IPS DF 6.9 (cell line): ENCODE data around the gene SNCB.

ENCODE experiments used
- DNase-seq: peaks from one replicate; pipeline ENCODE4 v3.0.0-alpha.2; 2013; ENCODE audit warnings: low read depth, low spot score
- H3K27ac ChIP-seq: one replicate; pipeline ENCODE4 v1.5.1; 2013; ENCODE audit warnings: low read length, control low read depth
- H3K27me3 ChIP-seq: 2 replicates; pipeline ENCODE4 v1.6.1; 2013; ENCODE audit warnings: mild to moderate bottlenecking, low read length; ENCODE audit not compliant: control insufficient read depth, insufficient read depth
- H3K36me3 ChIP-seq: 2 replicates; pipeline ENCODE4 v1.6.1; 2013; ENCODE audit warnings: low read length; ENCODE audit not compliant: control insufficient read depth, insufficient read depth
- H3K4me1 ChIP-seq: 2 replicates; pipeline ENCODE4 v1.6.1; 2013; ENCODE audit warnings: low read length; ENCODE audit not compliant: control insufficient read depth, insufficient read depth
- H3K4me3 ChIP-seq: 2 replicates; pipeline ENCODE4 v1.5.1; 2013; ENCODE audit warnings: mild to moderate bottlenecking, low read length
- H3K9me3 ChIP-seq: 2 replicates; pipeline ENCODE4 v1.6.1; 2013; ENCODE audit warnings: low read length, inconsistent platforms; ENCODE audit not compliant: control insufficient read depth, insufficient read depth
- WGBS: extraction: QIAGEN DNeasy Blood & Tissue Kit; methylation state at CpG from one replicate; pipeline ENCODE4 v1.1.7; 2013; ENCODE audit warnings: mixed read lengths, missing lambda C conversion rate; ENCODE audit not compliant: insufficient read length, insufficient coverage; 5-methylcytosine and 5-hydroxymethylcytosine counted together

The SNCB gene

GRCh38 chr5:176660860-176661641, 30.7 kb upstream of the SNCB start:
- peaks cover 5% of the 10 kb centered on the region for H3K4me1 ChIP-seq
- H3K27ac ChIP-seq = no peak overlapping the region
- no peaks in the 10 kb centered on the region for H3K27me3 ChIP-seq
- no CpG with 5 or more reads among the region's 33 CpGs for WGBS
- H3K36me3 ChIP-seq = 0 out of 2 replicates have a peak, but pooled peaks cover 3% of the 10 kb centered on the region
- no peaks in the 10 kb centered on the region for H3K9me3 ChIP-seq
- DNase-seq = peak; percentile 87
- H3K4me3 ChIP-seq = no peak overlapping the region

- Histone ChIP-seq H3K4me1 (peaks cover 5% of the 10 kb centered on the region), H3K9me3 (no peaks in the 10 kb centered on the region), H3K27ac (no peak overlapping the region), H3K4me3 (no peak overlapping the region), H3K36me3 (0 out of 2 replicates have a peak, but pooled peaks cover 3% of the 10 kb centered on the region), H3K27me3 (no peaks in the 10 kb centered on the region)
- DNase-seq = no peak
- no CpG with 5 or more reads among the region's 1 CpG for WGBS
These were observed 30.2 kb upstream of the SNCB start for GRCh38 chr5:176660530-176660859.

- Histone ChIP-seq H3K4me1 (peaks cover 5% of the 10 kb centered on the region), H3K27ac (no peak overlapping the region), H3K9me3 (no peaks in the 10 kb centered on the region), H3K4me3 (no peak overlapping the region), H3K27me3 (no peaks in the 10 kb centered on the region), H3K36me3 (0 out of 2 replicates have a peak, but pooled peaks cover 3% of the 10 kb centered on the region)
- 100% methylated on average over 1 of the region's 4 CpGs for WGBS
- no peak for DNase-seq
These were observed 29.6 kb upstream of the SNCB start for GRCh38 chr5:176659860-176660461.

GRCh38 chr5:176659512-176659839, 29.1 kb upstream of the SNCB start:
- H3K27ac ChIP-seq = no peak overlapping the region
- H3K4me1 ChIP-seq = peaks cover 3% of the 10 kb centered on the region
- H3K4me3 ChIP-seq = no peak overlapping the region
- H3K36me3 ChIP-seq = 0 out of 2 replicates have a peak, but pooled peaks cover 3% of the 10 kb centered on the region
- H3K27me3 ChIP-seq = no peaks in the 10 kb centered on the region
- no peaks in the 10 kb centered on the region for H3K9me3 ChIP-seq
- DNase-seq = no peak
- WGBS = 100% methylated on average over 1 of the region's 7 CpGs

GRCh38 chr5:176658817-176659511, 28.6 kb upstream of the SNCB start:
- no peak overlapping the region for H3K27ac ChIP-seq

GRCh38 chr5:176658007-176658599, 27.8 kb upstream of the SNCB start:
- no peak overlapping the region for H3K4me3 ChIP-seq
- H3K9me3 ChIP-seq = no peaks in the 10 kb centered on the region
- peak; percentile 75 for DNase-seq
- no peak overlapping the region for H3K27ac ChIP-seq
- H3K4me1 ChIP-seq = peaks cover 3% of the 10 kb centered on the region
- WGBS = no CpG with 5 or more reads among the region's 14 CpGs
- H3K27me3 ChIP-seq = no peaks in the 10 kb centered on the region
- H3K36me3 ChIP-seq = peaks cover 7% of the 10 kb centered on the region; the same call in 1 of the 2 replicates

More at GRCh38 chr5:176658817-176659511, 28.6 kb upstream of the SNCB start:
- no peaks in the 10 kb centered on the region for H3K27me3 ChIP-seq
- 0 out of 2 replicates have a peak, but pooled peaks cover 3% of the 10 kb centered on the region for H3K36me3 ChIP-seq
- no peaks in the 10 kb centered on the region for H3K9me3 ChIP-seq
- no peak for DNase-seq
- no CpG with 5 or more reads among the region's 11 CpGs for WGBS
- no peak overlapping the region for H3K4me3 ChIP-seq
- H3K4me1 ChIP-seq = peaks cover 3% of the 10 kb centered on the region

- H3K4me3 ChIP-seq = no peak overlapping the region
These were observed 26.2 kb upstream of the SNCB start for GRCh38 chr5:176656467-176656990.

GRCh38 chr5:176654856-176655255, 24.5 kb upstream of the SNCB start:
- Histone ChIP-seq H3K4me3 (no peak overlapping the region), H3K9me3 (no peaks in the 10 kb centered on the region), H3K27ac (no peak overlapping the region), H3K4me1 (no peaks in the 10 kb centered on the region), H3K36me3 (peaks cover 7% of the 10 kb centered on the region; the same call in 1 of the 2 replicates), H3K27me3 (no peaks in the 10 kb centered on the region)
- no CpG with 5 or more reads among the region's 14 CpGs for WGBS
- DNase-seq = no peak

More at GRCh38 chr5:176656467-176656990, 26.2 kb upstream of the SNCB start:
- DNase-seq = no peak
- H3K9me3 ChIP-seq = no peaks in the 10 kb centered on the region
- no peak overlapping the region for H3K27ac ChIP-seq
- H3K4me1 ChIP-seq = peaks cover 3% of the 10 kb centered on the region
- no peaks in the 10 kb centered on the region for H3K27me3 ChIP-seq
- peaks cover 7% of the 10 kb centered on the region; the same call in 1 of the 2 replicates for H3K36me3 ChIP-seq
- WGBS = no CpG with 5 or more reads among the region's 13 CpGs

GRCh38 chr5:176653401-176654385, 23.4 kb upstream of the SNCB start:
- peaks cover 7% of the 10 kb centered on the region; the same call in 1 of the 2 replicates for H3K36me3 ChIP-seq
- DNase-seq = no peak
- WGBS = no CpG with 5 or more reads among the region's 18 CpGs
- no peaks in the 10 kb centered on the region for H3K27me3 ChIP-seq
- no peaks in the 10 kb centered on the region for H3K9me3 ChIP-seq
- no peak overlapping the region for H3K27ac ChIP-seq
- no peaks in the 10 kb centered on the region for H3K4me1 ChIP-seq
- no peak overlapping the region for H3K4me3 ChIP-seq
